Suprapubic skin (tissue), 4 donors: ENCODE results near the gene OCSTAMP. TPM values are rescaled to one million over a fixed set of nuclear protein-coding genes. Genes with fewer than 3 reads are reported as not detected.
A peak's percentile ranks its signal among the peaks of the same experiment; 100 is the strongest.

ENCODE experiments used
- DNase-seq, 2 donors: peaks; one replicate each; pipeline ENCODE4 v3.0.0-alpha.2; 2019; ENCODE audit warnings: low spot score in 2 of 2
- H3K27ac ChIP-seq: fragments of 200-600 bp; sonication (generic); one replicate; pipeline ENCODE4 v1.5.1; 2019
- H3K27me3 ChIP-seq: fragments of 200-600 bp; sonication (generic); one replicate; pipeline ENCODE4 v1.5.1; 2019
- H3K36me3 ChIP-seq: fragments of 200-600 bp; sonication (generic); one replicate; pipeline ENCODE4 v1.5.1; 2019
- H3K4me1 ChIP-seq: fragments of 200-600 bp; sonication (generic); one replicate; pipeline ENCODE4 v1.5.1; 2019
- H3K4me3 ChIP-seq: fragments of 200-600 bp; sonication (generic); one replicate; pipeline ENCODE4 v1.5.1; 2019; ENCODE audit warnings: mild to moderate bottlenecking
- H3K9me3 ChIP-seq: fragments of 200-600 bp; sonication (generic); one replicate; pipeline ENCODE4 v1.5.1; 2019
- CTCF ChIP-seq, 2 donors: fragments of 200-600 bp in 1 of 2; fragments of 450-650 bp in 1 of 2; sonication (generic) in 1 of 2; IDR thresholded peaks; one replicate each; pipeline ENCODE4 v1.5.1; 2016 to 2019; ENCODE audit warnings: antibody characterized with exemption in 2 of 2, mild to moderate bottlenecking in 1 of 2, moderate library complexity in 1 of 2
- EP300 ChIP-seq: sonication (generic); formaldehyde crosslinking; IDR thresholded peaks from one replicate; pipeline ENCODE4 v1.6.1; 2017; ENCODE audit warnings: antibody characterized with exemption
- POLR2A ChIP-seq, 2 donors: fragments of 450-650 bp; IDR thresholded peaks; one replicate each; pipeline ENCODE4 v1.6.1; 2017; ENCODE audit warnings: antibody characterized with exemption in 2 of 2, mild to moderate bottlenecking in 2 of 2, moderate library complexity in 2 of 2
- POLR2AphosphoS5 ChIP-seq, 3 donors: sonication (generic); formaldehyde crosslinking; IDR thresholded peaks; one replicate each; pipeline ENCODE4 v1.6.1; 2017; ENCODE audit warnings: antibody characterized with exemption in 3 of 3
- WGBS: methylation state at CpG from one replicate; pipeline ENCODE4 v1.1.5; 2018; 5-methylcytosine and 5-hydroxymethylcytosine counted together
- total RNA-seq, 4 donors: library from RNA; depleted of rRNA; stranded (reverse); fragments of >200 nt; gene quantifications; one replicate each; pipeline ENCODE4 v1.1.0, GENCODE V29; 2016

OCSTAMP gene
- total RNA-seq, 4 donors from 2014 or later = not detected

DNA sequence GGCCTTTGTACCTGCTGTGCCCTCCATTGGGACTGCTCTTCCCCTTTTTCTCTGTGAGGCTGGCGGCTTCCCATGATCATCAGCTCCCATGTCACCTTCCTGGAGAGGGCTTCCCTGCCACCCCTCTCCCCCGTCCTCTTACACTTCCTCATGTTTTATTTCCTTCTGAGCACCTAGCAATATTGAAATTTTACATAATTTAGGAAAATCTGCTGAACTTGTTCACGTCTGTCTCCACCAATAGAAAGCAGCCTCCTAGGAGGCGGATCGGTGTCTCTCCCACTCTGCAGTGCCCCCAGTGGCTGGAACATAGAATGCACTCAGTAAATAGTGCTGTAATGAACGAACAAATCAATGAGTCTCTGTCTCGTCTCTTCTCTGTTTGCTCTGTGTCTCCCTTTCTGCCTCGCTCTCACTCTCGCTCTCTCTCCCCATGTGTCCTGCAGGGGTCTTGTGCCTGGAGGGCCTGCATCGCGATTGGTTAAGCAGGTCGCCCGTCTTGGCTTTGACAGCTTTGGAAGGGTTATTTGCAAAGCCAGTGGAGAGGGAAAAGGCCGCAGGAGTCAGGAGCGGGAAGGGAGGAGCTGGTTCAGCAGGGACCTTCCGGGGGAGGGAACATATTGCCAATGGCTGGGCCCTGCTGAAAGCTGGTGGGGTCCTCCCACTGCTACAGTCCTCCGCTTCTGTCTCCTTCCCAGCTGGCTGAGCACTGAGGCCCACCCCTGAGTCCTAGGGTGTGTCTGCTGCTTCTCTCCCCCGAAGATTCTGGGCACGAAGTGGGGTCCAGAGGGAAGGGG, 12.1 kb upstream of the OCSTAMP start:
- TF ChIP-seq EP300 = no peak
- TF ChIP-seq POLR2AphosphoS5 (IDR thresholded peaks at IDR 0.05) = no peak
- TF ChIP-seq POLR2A (IDR thresholded peaks at IDR 0.05) = no peak
- TF ChIP-seq CTCF (IDR thresholded peaks at IDR 0.05) = peak; percentile 65 to 92
- whole genome bisulfite sequencing = 11% methylated on average over 19 of the region's 19 CpGs

DNA sequence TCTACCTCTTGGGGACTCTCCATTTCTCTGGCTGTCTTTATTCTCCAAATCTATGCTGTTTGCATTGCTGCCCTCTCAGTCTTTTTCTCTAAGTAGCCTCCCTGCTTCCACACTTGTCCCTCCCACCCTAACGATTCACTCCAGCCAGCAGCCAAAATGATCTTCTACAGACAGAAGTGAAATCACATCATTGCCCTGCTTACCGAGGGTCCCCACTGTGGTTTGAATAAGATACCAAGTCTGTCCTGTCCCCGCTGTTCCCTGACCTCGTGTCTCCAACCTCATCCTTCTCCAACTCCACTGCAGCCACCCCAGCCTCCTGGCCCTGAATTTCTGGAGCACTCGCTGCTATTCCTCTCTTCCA, 11.5 kb upstream of the OCSTAMP start:
- WGBS = 47% methylated on average over 5 of the region's 5 CpGs
- Histone ChIP-seq H3K27ac (no peak overlapping the region), H3K36me3 (no peaks in the 10 kb centered on the region), H3K27me3 (no peaks in the 10 kb centered on the region), H3K9me3 (no peaks in the 10 kb centered on the region), H3K4me3 (peak overlapping the region; percentile 40), H3K4me1 (peaks cover 8% of the 10 kb centered on the region)
- no peak for TF ChIP-seq CTCF (IDR thresholded peaks at IDR 0.05)
- TF ChIP-seq POLR2AphosphoS5 (IDR thresholded peaks at IDR 0.05) = no peak
- TF ChIP-seq POLR2A (IDR thresholded peaks at IDR 0.05) = no peak
- no peak for TF ChIP-seq EP300
- no peak for DNase-seq

More for the DNA sequence above, 12.1 kb upstream of the OCSTAMP start:
- DNase-seq = peak; percentile 85 to 89
- H3K27me3 ChIP-seq = no peaks in the 10 kb centered on the region
- H3K9me3 ChIP-seq = no peaks in the 10 kb centered on the region
- H3K36me3 ChIP-seq = no peaks in the 10 kb centered on the region
- peaks cover 8% of the 10 kb centered on the region for H3K4me1 ChIP-seq
- H3K4me3 ChIP-seq = peak overlapping the region; percentile 40
- H3K27ac ChIP-seq = peak overlapping the region; percentile 26

DNA sequence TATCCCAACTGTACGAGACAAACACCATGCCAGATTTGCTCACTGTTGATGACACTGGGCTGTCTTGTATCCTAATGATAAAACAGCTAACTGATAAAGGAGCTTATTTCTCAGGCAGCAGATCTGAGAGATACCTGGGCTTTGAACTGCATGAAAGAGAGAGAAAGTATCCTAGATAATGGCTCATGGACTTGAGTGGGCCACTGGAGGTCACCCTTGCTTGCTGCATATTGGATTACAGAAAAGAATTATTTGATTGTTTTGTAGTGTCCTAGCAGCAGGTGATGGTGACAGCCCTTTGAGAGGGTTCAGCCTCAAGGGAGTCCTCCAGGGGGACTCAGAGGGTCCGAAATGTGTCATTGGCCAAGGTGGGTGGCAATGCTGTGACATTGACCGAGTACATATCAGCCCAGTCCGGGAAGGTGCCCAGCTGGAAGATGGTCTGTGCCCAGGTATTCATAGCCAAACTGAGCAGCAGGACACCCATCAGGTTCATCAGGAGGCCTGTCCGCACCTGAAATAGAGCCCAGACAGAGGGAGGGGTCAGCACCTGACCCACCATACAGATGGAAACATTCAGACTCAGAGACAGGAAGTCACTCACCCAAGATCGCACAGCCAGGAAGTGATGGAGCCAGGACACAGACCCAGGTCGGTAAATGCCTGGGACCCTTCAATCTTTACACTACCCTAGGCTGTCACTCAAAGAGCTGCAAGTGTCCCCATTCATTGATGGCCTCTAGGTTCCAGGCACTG, 9.4 kb upstream of the OCSTAMP start:
- Histone ChIP-seq H3K27me3 (no peaks in the 10 kb centered on the region), H3K4me1 (peaks cover 8% of the 10 kb centered on the region), H3K9me3 (no peaks in the 10 kb centered on the region), H3K36me3 (no peaks in the 10 kb centered on the region), H3K4me3 (no peak overlapping the region), H3K27ac (no peak overlapping the region)
- TF ChIP-seq CTCF (IDR thresholded peaks at IDR 0.05) (no peak), POLR2A (IDR thresholded peaks at IDR 0.05) (no peak), EP300 (no peak), POLR2AphosphoS5 (IDR thresholded peaks at IDR 0.05) (no peak)
- WGBS = 95% methylated on average over 7 of the region's 7 CpGs
- DNase-seq = no peak

DNA sequence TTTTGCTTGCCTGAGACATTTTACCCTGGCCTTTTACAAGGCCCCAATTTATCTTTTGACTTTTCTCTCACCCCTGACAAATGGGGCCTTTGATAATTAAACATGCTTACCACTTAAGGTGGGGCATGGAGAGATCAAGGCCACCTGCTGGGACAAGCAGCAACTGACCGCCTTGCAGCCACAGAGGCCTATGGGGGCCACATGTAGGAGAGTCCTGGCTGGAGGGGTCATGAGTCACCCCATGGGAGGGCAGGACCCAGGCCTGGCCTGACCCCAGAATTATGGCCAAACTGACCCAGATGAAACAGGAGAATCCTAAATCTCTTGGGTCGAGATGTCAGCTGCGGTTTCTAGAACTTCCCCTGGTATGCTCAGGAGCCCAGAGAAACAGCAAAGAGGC, 8.5 kb upstream of the OCSTAMP start:
- Histone ChIP-seq H3K4me3 (no peak overlapping the region), H3K9me3 (no peaks in the 10 kb centered on the region), H3K27me3 (no peaks in the 10 kb centered on the region), H3K4me1 (peaks cover 8% of the 10 kb centered on the region), H3K27ac (no peak overlapping the region), H3K36me3 (no peaks in the 10 kb centered on the region)
- DNase-seq = no peak
- 96% methylated on average over 3 of the region's 3 CpGs for WGBS
- TF ChIP-seq EP300 (no peak), CTCF (IDR thresholded peaks at IDR 0.05) (no peak), POLR2AphosphoS5 (IDR thresholded peaks at IDR 0.05) (no peak), POLR2A (IDR thresholded peaks at IDR 0.05) (no peak)

GRCh38 chr20:46558511-46558959, 8.1 kb upstream of the OCSTAMP start:
- WGBS = 37% methylated on average over 5 of the region's 5 CpGs
- peak in 1 of 2 donors; percentile 71 for DNase-seq
- TF ChIP-seq EP300 (no peak), POLR2A (IDR thresholded peaks at IDR 0.05) (no peak), CTCF (IDR thresholded peaks at IDR 0.05) (no peak), POLR2AphosphoS5 (IDR thresholded peaks at IDR 0.05) (no peak)

More at GRCh38 chr20:46558511-46558959, 8.1 kb upstream of the OCSTAMP start:
- Histone ChIP-seq H3K27me3 (no peaks in the 10 kb centered on the region), H3K36me3 (no peaks in the 10 kb centered on the region), H3K9me3 (no peaks in the 10 kb centered on the region), H3K4me3 (no peak overlapping the region), H3K27ac (no peak overlapping the region), H3K4me1 (peaks cover 8% of the 10 kb centered on the region)
